Loucy (cell line): ENCODE measurements around the gene TMEM273.

Source experiments
- H2AFZ ChIP-seq: fragments of 200-600 bp; sonication (generic); 2 replicates; pipeline ENCODE4 v1.6.0; 2016; ENCODE audit warnings: antibody characterized with exemption, mild to moderate bottlenecking, low read length, moderate library complexity
- H3F3A ChIP-seq: fragments of 200-600 bp; 2 replicates; pipeline ENCODE4 v1.6.0; 2016; ENCODE audit warnings: antibody characterized with exemption, low read depth, mild to moderate bottlenecking
- H3K27me3 ChIP-seq: fragments of 200-600 bp; sonication (generic); 2 replicates; pipeline ENCODE4 v1.6.1; 2014; ENCODE audit warnings: low read length, mild to moderate bottlenecking; ENCODE audit not compliant: insufficient read depth, poor library complexity, severe bottlenecking
- H3K36me3 ChIP-seq: fragments of 200-600 bp; sonication (generic); 2 replicates; pipeline ENCODE4 v1.6.1; 2016; ENCODE audit warnings: low read length; ENCODE audit not compliant: insufficient read depth
- H3K4me1 ChIP-seq: fragments of 200-600 bp; sonication (generic); 2 replicates; pipeline ENCODE4 v1.5.1; 2014; ENCODE audit warnings: low read length, mild to moderate bottlenecking; ENCODE audit not compliant: insufficient read depth, poor library complexity, severe bottlenecking
- H3K4me2 ChIP-seq: fragments of 200-600 bp; sonication (generic); 2 replicates; pipeline ENCODE4 v1.6.0; 2014; ENCODE audit warnings: antibody characterized with exemption, low read length, low read depth, mild to moderate bottlenecking; ENCODE audit not compliant: poor library complexity, severe bottlenecking
- H3K4me3 ChIP-seq: fragments of 200-600 bp; sonication (generic); 2 replicates; pipeline ENCODE4 v1.5.1; 2014; ENCODE audit warnings: low read length, mild to moderate bottlenecking, mixed read lengths; ENCODE audit not compliant: poor library complexity, severe bottlenecking
- H3K79me2 ChIP-seq: fragments of 200-600 bp; sonication (generic); 2 replicates; pipeline ENCODE4 v1.6.1; 2014; ENCODE audit warnings: low read length; ENCODE audit not compliant: insufficient read depth
- H3K9ac ChIP-seq: fragments of 200-600 bp; sonication (generic); 2 replicates; pipeline ENCODE4 v1.6.0; 2014; ENCODE audit warnings: mild to moderate bottlenecking, low read depth, low read length, moderate library complexity; ENCODE audit not compliant: poor library complexity, severe bottlenecking
- H3K9me2 ChIP-seq: fragments of 200-600 bp; sonication (generic); replicated peaks from 2 replicates; pipeline ENCODE4 v1.6.1; 2016; ENCODE audit warnings: low read depth, low read length, mixed read lengths
- H3K9me3 ChIP-seq: fragments of 200-600 bp; sonication (generic); 2 replicates; pipeline ENCODE4 v1.6.1; 2014; ENCODE audit warnings: mild to moderate bottlenecking, antibody characterized with exemption, low read length, low read depth; ENCODE audit not compliant: insufficient read depth
- H4K20me1 ChIP-seq: fragments of 200-600 bp; sonication (generic); 2 replicates; pipeline ENCODE4 v1.6.0; 2014; ENCODE audit warnings: antibody characterized with exemption, low read length, mild to moderate bottlenecking; ENCODE audit not compliant: insufficient read depth, poor library complexity, severe bottlenecking
- CTCF ChIP-seq: fragments of 200-600 bp; sonication (generic); conservative IDR thresholded peaks from 2 replicates; pipeline ENCODE4 v1.5.1; 2014; ENCODE audit warnings: mild to moderate bottlenecking, antibody characterized with exemption, low read length
- EZH2phosphoT487 ChIP-seq: fragments of 200-600 bp; IDR thresholded peaks from 2 replicates; pipeline ENCODE4 v1.6.1; 2018; ENCODE audit warnings: antibody characterized with exemption, mild to moderate bottlenecking, moderate library complexity, borderline replicate concordance

The TMEM273 gene

GRCh38 chr10:49158915-49159314, 29.3 kb downstream of the TMEM273 start:
- Histone ChIP-seq H3K36me3 (no peaks in the 10 kb centered on the region), H3K4me2 (peak overlapping the region; percentile 38), H3K9me2 (no peaks in the 10 kb centered on the region)

GRCh38 chr10:49158404-49158803, 29.8 kb downstream of the TMEM273 start:
- Histone ChIP-seq H3K4me2 (peak overlapping the region; percentile 38), H4K20me1 (no peaks in the 10 kb centered on the region), H3K4me1 (peaks cover 7% of the 10 kb centered on the region), H3K9me3 (no peaks in the 10 kb centered on the region), H3K36me3 (no peaks in the 10 kb centered on the region), H3K9me2 (no peaks in the 10 kb centered on the region), H3K79me2 (no peaks in the 10 kb centered on the region), H2AFZ (no peak overlapping the region), H3F3A (no peaks in the 10 kb centered on the region), H3K4me3 (no peak overlapping the region), H3K27me3 (no peaks in the 10 kb centered on the region), H3K9ac (no peak overlapping the region)
- TF ChIP-seq CTCF (no peak), EZH2phosphoT487 (no peak)

More at GRCh38 chr10:49158915-49159314, 29.3 kb downstream of the TMEM273 start:
- H3K79me2 ChIP-seq: no peaks in the 10 kb centered on the region
- no peaks in the 10 kb centered on the region for H3F3A ChIP-seq
- no peak overlapping the region for H3K4me3 ChIP-seq
- no peaks in the 10 kb centered on the region for H3K9me3 ChIP-seq
- H3K9ac ChIP-seq: no peak overlapping the region
- no peaks in the 10 kb centered on the region for H3K27me3 ChIP-seq
- no peaks in the 10 kb centered on the region for H4K20me1 ChIP-seq
- TF ChIP-seq EZH2phosphoT487 (no peak), CTCF (no peak)
- H3K4me1 ChIP-seq: peaks cover 7% of the 10 kb centered on the region
- H2AFZ ChIP-seq: no peak overlapping the region

- H3K4me3 ChIP-seq: no peak overlapping the region
- peaks cover 7% of the 10 kb centered on the region for H3K4me1 ChIP-seq
- H4K20me1 ChIP-seq: no peaks in the 10 kb centered on the region
- H3K9ac ChIP-seq: no peak overlapping the region
- H3K9me2 ChIP-seq: no peaks in the 10 kb centered on the region
- no peaks in the 10 kb centered on the region for H3K79me2 ChIP-seq
- TF ChIP-seq EZH2phosphoT487: no peak
- no peak for TF ChIP-seq CTCF
- no peaks in the 10 kb centered on the region for H3F3A ChIP-seq
- no peaks in the 10 kb centered on the region for H3K36me3 ChIP-seq
- no peaks in the 10 kb centered on the region for H3K9me3 ChIP-seq
- H2AFZ ChIP-seq: no peak overlapping the region
- H3K4me2 ChIP-seq: no peak overlapping the region
- no peaks in the 10 kb centered on the region for H3K27me3 ChIP-seq
Measured at GRCh38 chr10:49157229-49157628, 31.0 kb downstream of the TMEM273 start.
